GM12878 (cell line): ENCODE results near the gene IDH3A.

Experiments used
- CHD1 ChIP-seq: IDR thresholded peaks from 2 replicates; pipeline ENCODE4 v1.6.1; 2012; ENCODE audit warnings: low read depth, low read length, improper control_type of control experiment
- CREM ChIP-seq: IDR thresholded peaks from 2 replicates; pipeline ENCODE4 v1.6.1; 2014; ENCODE audit warnings: antibody characterized with exemption, low read depth
- EZH2 ChIP-seq: IDR thresholded peaks from 2 replicates; pipeline ENCODE4 v1.6.1; 2012; ENCODE audit warnings: low read depth, mild to moderate bottlenecking, control low read depth, inconsistent platforms, low read length, borderline replicate concordance; ENCODE audit not compliant: control insufficient read depth
- RELA ChIP-seq: fragments of 450-650 bp; IDR thresholded peaks from 2 replicates; pipeline ENCODE4 v1.8.0; 2014; ENCODE audit warnings: borderline replicate concordance; ENCODE audit not compliant: partially characterized antibody
- TARDBP ChIP-seq: IDR thresholded peaks from 2 replicates; pipeline ENCODE4 v1.6.1; 2016; ENCODE audit warnings: borderline replicate concordance
- ZSCAN29 ChIP-seq: fragments of 450-650 bp; IDR thresholded peaks from 2 replicates; pipeline ENCODE4 v1.6.1; 2017; ENCODE audit warnings: mild to moderate bottlenecking, moderate library complexity
- TF ChIP-seq, protein P1 (sequence below): IDR thresholded peaks from 2 replicates; pipeline ENCODE4 v1.6.1; 2011; ENCODE audit warnings: borderline replicate concordance, low read depth, mild to moderate bottlenecking, moderate library complexity, mixed read lengths, low read length; ENCODE audit not compliant: insufficient read depth; ENCODE audit errors: extremely low read length
- TF ChIP-seq, protein P2 (sequence below): IDR thresholded peaks from 2 replicates; pipeline ENCODE4 v1.6.1; 2012; ENCODE audit warnings: mild to moderate bottlenecking, low read depth, low read length
- TF ChIP-seq, protein P3 (sequence below), 3 experiments: IDR thresholded peaks in 2 of 3; conservative IDR thresholded peaks in 1 of 3; 2 replicates each; pipeline ENCODE4 v1.5.1; 2011; ENCODE audit warnings: low read depth in 3 of 3, low read length in 3 of 3, mild to moderate bottlenecking in 3 of 3, control low read depth in 2 of 3, moderate library complexity in 2 of 3, inconsistent platforms in 1 of 3, mixed read lengths in 1 of 3; ENCODE audit not compliant: control insufficient read depth in 2 of 3, insufficient read depth in 1 of 3; ENCODE audit errors: extremely low read depth in 1 of 3
- TF ChIP-seq, protein P4 (sequence below): fragments of 450-650 bp; IDR thresholded peaks from 2 replicates; pipeline ENCODE4 v1.6.1; 2016; ENCODE audit warnings: mild to moderate bottlenecking

DNA sequence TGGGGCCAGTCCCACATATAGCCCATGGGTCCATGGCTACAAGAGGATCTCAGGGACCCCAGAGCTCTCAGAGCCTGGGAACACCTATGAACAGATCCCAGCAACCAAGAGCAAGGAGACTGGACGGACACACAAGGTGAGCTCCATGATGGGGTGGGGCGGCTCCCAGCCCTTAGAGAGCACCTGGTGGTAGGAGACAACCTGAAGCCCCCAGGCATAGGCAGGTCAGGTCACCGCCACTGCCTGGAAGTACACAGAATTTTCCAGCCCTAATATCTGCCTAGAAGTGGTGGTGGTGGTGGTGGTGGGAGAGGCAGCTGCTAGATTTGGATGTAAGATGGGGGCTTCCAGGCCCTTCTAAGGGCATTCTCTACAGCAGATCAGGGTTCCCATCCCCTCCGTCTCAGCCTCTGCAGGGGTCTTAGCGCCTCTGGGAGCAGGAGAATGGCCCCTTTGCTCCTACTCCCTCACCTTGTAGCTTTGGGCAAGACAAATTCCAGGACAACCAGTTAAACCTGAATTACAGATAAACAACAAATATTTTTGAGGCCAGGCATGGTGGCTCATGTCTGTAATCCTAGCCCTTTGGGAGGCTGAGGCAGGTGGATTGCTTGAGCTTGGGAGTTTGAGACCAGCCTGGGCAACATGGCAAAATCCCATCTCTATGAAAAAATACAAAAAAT, 47.6 kb upstream of the IDH3A start:
- TF ChIP-seq EZH2 (no peak), TARDBP (no peak), ZSCAN29 (no peak), RELA (no peak), CHD1 (no peak), CREM (no peak)
- TF ChIP-seq, protein P1, sequence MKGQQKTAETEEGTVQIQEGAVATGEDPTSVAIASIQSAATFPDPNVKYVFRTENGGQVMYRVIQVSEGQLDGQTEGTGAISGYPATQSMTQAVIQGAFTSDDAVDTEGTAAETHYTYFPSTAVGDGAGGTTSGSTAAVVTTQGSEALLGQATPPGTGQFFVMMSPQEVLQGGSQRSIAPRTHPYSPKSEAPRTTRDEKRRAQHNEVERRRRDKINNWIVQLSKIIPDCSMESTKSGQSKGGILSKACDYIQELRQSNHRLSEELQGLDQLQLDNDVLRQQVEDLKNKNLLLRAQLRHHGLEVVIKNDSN, result no peak
- TF ChIP-seq, protein P2, sequence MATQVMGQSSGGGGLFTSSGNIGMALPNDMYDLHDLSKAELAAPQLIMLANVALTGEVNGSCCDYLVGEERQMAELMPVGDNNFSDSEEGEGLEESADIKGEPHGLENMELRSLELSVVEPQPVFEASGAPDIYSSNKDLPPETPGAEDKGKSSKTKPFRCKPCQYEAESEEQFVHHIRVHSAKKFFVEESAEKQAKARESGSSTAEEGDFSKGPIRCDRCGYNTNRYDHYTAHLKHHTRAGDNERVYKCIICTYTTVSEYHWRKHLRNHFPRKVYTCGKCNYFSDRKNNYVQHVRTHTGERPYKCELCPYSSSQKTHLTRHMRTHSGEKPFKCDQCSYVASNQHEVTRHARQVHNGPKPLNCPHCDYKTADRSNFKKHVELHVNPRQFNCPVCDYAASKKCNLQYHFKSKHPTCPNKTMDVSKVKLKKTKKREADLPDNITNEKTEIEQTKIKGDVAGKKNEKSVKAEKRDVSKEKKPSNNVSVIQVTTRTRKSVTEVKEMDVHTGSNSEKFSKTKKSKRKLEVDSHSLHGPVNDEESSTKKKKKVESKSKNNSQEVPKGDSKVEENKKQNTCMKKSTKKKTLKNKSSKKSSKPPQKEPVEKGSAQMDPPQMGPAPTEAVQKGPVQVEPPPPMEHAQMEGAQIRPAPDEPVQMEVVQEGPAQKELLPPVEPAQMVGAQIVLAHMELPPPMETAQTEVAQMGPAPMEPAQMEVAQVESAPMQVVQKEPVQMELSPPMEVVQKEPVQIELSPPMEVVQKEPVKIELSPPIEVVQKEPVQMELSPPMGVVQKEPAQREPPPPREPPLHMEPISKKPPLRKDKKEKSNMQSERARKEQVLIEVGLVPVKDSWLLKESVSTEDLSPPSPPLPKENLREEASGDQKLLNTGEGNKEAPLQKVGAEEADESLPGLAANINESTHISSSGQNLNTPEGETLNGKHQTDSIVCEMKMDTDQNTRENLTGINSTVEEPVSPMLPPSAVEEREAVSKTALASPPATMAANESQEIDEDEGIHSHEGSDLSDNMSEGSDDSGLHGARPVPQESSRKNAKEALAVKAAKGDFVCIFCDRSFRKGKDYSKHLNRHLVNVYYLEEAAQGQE, result no peak
- TF ChIP-seq, protein P3, sequence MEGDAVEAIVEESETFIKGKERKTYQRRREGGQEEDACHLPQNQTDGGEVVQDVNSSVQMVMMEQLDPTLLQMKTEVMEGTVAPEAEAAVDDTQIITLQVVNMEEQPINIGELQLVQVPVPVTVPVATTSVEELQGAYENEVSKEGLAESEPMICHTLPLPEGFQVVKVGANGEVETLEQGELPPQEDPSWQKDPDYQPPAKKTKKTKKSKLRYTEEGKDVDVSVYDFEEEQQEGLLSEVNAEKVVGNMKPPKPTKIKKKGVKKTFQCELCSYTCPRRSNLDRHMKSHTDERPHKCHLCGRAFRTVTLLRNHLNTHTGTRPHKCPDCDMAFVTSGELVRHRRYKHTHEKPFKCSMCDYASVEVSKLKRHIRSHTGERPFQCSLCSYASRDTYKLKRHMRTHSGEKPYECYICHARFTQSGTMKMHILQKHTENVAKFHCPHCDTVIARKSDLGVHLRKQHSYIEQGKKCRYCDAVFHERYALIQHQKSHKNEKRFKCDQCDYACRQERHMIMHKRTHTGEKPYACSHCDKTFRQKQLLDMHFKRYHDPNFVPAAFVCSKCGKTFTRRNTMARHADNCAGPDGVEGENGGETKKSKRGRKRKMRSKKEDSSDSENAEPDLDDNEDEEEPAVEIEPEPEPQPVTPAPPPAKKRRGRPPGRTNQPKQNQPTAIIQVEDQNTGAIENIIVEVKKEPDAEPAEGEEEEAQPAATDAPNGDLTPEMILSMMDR (IDR thresholded peaks at IDR 0.05 in 2 of 3, conservative IDR thresholded peaks at IDR 0.05 in 1 of 3; ENCODE audit: control insufficient read depth in 2 of 3, extremely low read depth in 1 of 3, insufficient read depth in 1 of 3, low read depth in 3 of 3, low read length in 3 of 3), result no peak
- TF ChIP-seq, protein P4, sequence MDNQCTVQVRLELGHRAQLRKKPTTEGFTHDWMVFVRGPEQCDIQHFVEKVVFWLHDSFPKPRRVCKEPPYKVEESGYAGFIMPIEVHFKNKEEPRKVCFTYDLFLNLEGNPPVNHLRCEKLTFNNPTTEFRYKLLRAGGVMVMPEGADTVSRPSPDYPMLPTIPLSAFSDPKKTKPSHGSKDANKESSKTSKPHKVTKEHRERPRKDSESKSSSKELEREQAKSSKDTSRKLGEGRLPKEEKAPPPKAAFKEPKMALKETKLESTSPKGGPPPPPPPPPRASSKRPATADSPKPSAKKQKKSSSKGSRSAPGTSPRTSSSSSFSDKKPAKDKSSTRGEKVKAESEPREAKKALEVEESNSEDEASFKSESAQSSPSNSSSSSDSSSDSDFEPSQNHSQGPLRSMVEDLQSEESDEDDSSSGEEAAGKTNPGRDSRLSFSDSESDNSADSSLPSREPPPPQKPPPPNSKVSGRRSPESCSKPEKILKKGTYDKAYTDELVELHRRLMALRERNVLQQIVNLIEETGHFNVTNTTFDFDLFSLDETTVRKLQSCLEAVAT, result no peak
